ENCODE results near the gene SORBS2.
"Not testable (repeated sequence)": the region's sequence is repeated elsewhere in the genome, so short reads cannot be mapped to it uniquely, and the experiment has no call there.

SORBS2 gene, protein sequence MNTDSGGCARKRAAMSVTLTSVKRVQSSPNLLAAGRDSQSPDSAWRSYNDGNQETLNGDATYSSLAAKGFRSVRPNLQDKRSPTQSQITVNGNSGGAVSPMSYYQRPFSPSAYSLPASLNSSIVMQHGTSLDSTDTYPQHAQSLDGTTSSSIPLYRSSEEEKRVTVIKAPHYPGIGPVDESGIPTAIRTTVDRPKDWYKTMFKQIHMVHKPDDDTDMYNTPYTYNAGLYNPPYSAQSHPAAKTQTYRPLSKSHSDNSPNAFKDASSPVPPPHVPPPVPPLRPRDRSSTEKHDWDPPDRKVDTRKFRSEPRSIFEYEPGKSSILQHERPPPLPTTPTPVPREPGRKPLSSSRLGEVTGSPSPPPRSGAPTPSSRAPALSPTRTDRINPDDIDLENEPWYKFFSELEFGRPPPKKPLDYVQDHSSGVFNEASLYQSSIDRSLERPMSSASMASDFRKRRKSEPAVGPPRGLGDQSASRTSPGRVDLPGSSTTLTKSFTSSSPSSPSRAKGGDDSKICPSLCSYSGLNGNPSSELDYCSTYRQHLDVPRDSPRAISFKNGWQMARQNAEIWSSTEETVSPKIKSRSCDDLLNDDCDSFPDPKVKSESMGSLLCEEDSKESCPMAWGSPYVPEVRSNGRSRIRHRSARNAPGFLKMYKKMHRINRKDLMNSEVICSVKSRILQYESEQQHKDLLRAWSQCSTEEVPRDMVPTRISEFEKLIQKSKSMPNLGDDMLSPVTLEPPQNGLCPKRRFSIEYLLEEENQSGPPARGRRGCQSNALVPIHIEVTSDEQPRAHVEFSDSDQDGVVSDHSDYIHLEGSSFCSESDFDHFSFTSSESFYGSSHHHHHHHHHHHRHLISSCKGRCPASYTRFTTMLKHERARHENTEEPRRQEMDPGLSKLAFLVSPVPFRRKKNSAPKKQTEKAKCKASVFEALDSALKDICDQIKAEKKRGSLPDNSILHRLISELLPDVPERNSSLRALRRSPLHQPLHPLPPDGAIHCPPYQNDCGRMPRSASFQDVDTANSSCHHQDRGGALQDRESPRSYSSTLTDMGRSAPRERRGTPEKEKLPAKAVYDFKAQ (N-terminal part only)

GRCh38 chr4:185811509-185812364, at the start of gene SORBS2:
TSS of gene SORBS2 (minus strand) at chr4:185812194. CDS start at chr4:185690571, 121,623 bp downstream.
- peak within 1 kb of the TSS; percentile 50 to 76 for H3K4me3 ChIP-seq (ENCODE audit: low read depth in 1 of 2, low read length in 2 of 2)
- H3K27ac ChIP-seq (ENCODE audit: low read depth, low read length), result peak within 1 kb of the TSS; percentile 76
- H3K9ac ChIP-seq (ENCODE audit: low read length), result peak within 1 kb of the TSS; percentile 67
- H3K27me3 ChIP-seq (ENCODE audit: control insufficient read depth in 1 of 2, insufficient read depth in 2 of 2, low read length in 2 of 2), result no peaks in the 10 kb centered on the region
- H3K9me3 ChIP-seq (ENCODE audit: low read length), result no peaks in the 10 kb centered on the region
- H3K4me1 ChIP-seq (ENCODE audit: insufficient read depth, low read length), result no peaks in the 10 kb centered on the region
- H3K36me3 ChIP-seq (ENCODE audit: insufficient read depth, low read length), result no peaks in the 10 kb centered on the region

GRCh38 chr4:185859111-185859510, 47.1 kb upstream of the SORBS2 start:
- Histone ChIP-seq H3K9ac (ENCODE audit: low read length) (no peak overlapping the region), H3K36me3 (ENCODE audit: insufficient read depth, low read length) (no peaks in the 10 kb centered on the region), H3K9me3 (ENCODE audit: low read length) (no peaks in the 10 kb centered on the region), H3K27me3 (ENCODE audit: control insufficient read depth in 1 of 2, insufficient read depth in 2 of 2, low read length in 2 of 2) (no peaks in the 10 kb centered on the region), H3K27ac (ENCODE audit: low read depth, low read length) (no peak overlapping the region), H3K4me3 (ENCODE audit: low read depth in 1 of 2, low read length in 2 of 2) (no peak overlapping the region), H3K4me1 (ENCODE audit: insufficient read depth, low read length) (no peaks in the 10 kb centered on the region)

DNA sequence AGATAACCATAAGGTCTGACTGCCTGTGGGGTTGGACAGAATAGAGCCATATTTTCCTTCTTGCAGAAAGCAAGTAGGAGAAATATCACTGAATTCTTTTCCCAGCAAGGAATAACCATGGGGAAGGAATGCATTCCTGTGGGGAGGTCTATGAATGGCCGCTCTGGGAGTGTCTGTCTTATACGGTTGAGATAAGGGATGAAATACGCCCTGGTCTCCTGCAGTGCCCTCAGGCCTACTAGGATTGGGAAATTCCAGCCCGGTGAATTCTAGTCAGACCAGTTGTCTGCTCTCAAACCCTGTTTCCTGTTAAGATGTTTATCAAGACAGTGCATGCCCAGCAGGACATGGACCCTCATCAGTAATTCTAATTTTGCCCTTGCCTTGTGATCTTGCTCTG, 45.6 kb upstream of the SORBS2 start:
- not testable (repeated sequence) for H3K4me3 ChIP-seq (ENCODE audit: low read depth in 1 of 2, low read length in 2 of 2); H3K27me3 ChIP-seq (ENCODE audit: control insufficient read depth in 1 of 2, insufficient read depth in 2 of 2, low read length in 2 of 2); H3K9me3 ChIP-seq (ENCODE audit: low read length); H3K36me3 ChIP-seq (ENCODE audit: insufficient read depth, low read length); H3K4me1 ChIP-seq (ENCODE audit: insufficient read depth, low read length); H3K27ac ChIP-seq (ENCODE audit: low read depth, low read length); H3K9ac ChIP-seq (ENCODE audit: low read length)

DNA sequence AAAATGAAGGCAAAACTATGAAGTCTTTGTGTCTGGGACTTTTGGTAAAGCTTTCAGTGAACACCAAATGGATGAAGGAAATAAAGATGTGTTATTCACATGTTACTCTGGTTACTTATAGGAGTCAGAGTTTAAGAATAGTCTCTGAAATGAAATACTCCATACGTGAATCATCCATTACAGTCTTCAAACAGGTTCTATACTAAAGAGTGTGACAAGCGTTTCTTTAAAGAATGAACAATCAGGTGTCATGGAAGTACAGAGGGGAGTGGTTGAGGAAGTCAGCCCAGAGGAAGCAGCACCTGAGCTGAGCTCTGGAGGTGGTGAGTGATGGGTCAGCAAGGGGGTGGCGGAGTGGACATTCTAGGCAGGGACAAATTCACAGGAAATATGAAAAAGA, 41.8 kb upstream of the SORBS2 start:
- no peak overlapping the region for H3K9ac ChIP-seq (ENCODE audit: low read length)
- H3K27ac ChIP-seq (ENCODE audit: low read depth, low read length), result no peak overlapping the region
- H3K4me3 ChIP-seq (ENCODE audit: low read depth in 1 of 2, low read length in 2 of 2), result no peak overlapping the region
- H3K9me3 ChIP-seq (ENCODE audit: low read length), result no peaks in the 10 kb centered on the region
- no peaks in the 10 kb centered on the region for H3K36me3 ChIP-seq (ENCODE audit: insufficient read depth, low read length)
- no peaks in the 10 kb centered on the region for H3K4me1 ChIP-seq (ENCODE audit: insufficient read depth, low read length)
- H3K27me3 ChIP-seq (ENCODE audit: control insufficient read depth in 1 of 2, insufficient read depth in 2 of 2, low read length in 2 of 2), result no peaks in the 10 kb centered on the region

- Histone ChIP-seq H3K9ac (ENCODE audit: low read length) (no peak overlapping the region), H3K27ac (ENCODE audit: low read depth, low read length) (no peak overlapping the region), H3K4me3 (ENCODE audit: low read depth in 1 of 2, low read length in 2 of 2) (no peak overlapping the region), H3K9me3 (ENCODE audit: low read length) (no peaks in the 10 kb centered on the region), H3K4me1 (ENCODE audit: insufficient read depth, low read length) (no peaks in the 10 kb centered on the region), H3K36me3 (ENCODE audit: insufficient read depth, low read length) (no peaks in the 10 kb centered on the region), H3K27me3 (ENCODE audit: control insufficient read depth in 1 of 2, insufficient read depth in 2 of 2, low read length in 2 of 2) (no peaks in the 10 kb centered on the region)
Measured at GRCh38 chr4:185852961-185853360, 41.0 kb upstream of the SORBS2 start.

DNA sequence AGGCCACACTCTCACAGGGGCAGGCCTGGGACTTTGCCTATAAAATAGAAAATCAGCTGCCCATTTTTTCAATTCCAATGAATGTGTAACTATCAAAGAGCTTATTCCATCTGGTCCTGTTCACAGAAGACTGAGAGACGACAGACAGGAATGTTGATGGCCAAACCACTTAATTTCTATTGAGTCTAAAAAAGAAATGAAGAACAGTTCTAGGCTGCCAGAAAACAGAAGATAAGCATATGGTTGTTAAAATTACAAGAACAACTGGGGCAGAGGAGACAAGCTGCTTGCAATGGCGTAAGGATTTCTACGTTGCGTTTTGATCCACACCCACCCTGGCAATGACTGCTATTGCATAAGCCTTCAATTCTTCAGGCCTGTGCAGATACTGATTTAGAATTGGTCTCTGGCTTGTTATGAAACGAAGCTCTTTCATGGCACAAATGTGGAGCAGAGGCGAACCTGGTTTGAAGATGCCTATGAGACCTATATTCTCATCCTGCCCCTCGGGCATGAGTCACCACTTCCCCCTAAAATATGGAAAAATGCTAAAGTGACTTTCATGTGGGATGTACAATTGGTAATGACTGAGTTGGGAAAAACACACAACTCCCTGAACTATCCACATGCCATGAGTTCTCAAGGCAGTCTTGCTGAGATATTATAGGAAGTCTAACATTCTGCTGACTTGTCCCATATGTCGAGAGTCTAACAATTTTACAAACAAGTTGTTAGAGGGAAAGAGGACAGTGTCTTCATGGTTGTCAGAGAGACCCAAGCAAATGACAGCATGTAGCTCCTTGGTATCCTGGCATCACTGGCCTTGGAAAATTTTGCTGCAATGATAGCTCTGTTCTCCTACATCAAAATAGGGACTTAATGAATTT, 37.9 kb upstream of the SORBS2 start:
- H3K9ac ChIP-seq (ENCODE audit: low read length), result no peak overlapping the region
- H3K27ac ChIP-seq (ENCODE audit: low read depth, low read length), result no peak overlapping the region
- no peak overlapping the region for H3K4me3 ChIP-seq (ENCODE audit: low read depth in 1 of 2, low read length in 2 of 2)

GRCh38 chr4:185847352-185848097, 35.5 kb upstream of the SORBS2 start:
- Histone ChIP-seq H3K4me1 (ENCODE audit: insufficient read depth, low read length) (peaks cover 7% of the 10 kb centered on the region), H3K27me3 (ENCODE audit: control insufficient read depth in 1 of 2, insufficient read depth in 2 of 2, low read length in 2 of 2) (no peaks in the 10 kb centered on the region), H3K36me3 (ENCODE audit: insufficient read depth, low read length) (no peaks in the 10 kb centered on the region), H3K9me3 (ENCODE audit: low read length) (no peaks in the 10 kb centered on the region), H3K4me3 (ENCODE audit: low read depth in 1 of 2, low read length in 2 of 2) (no peak overlapping the region), H3K9ac (ENCODE audit: low read length) (no peak overlapping the region), H3K27ac (ENCODE audit: low read depth, low read length) (no peak overlapping the region)

More for the DNA sequence above, 37.9 kb upstream of the SORBS2 start:
- Histone ChIP-seq H3K4me1 (ENCODE audit: insufficient read depth, low read length) (peaks cover 7% of the 10 kb centered on the region), H3K9me3 (ENCODE audit: low read length) (no peaks in the 10 kb centered on the region), H3K36me3 (ENCODE audit: insufficient read depth, low read length) (no peaks in the 10 kb centered on the region), H3K27me3 (ENCODE audit: control insufficient read depth in 1 of 2, insufficient read depth in 2 of 2, low read length in 2 of 2) (no peaks in the 10 kb centered on the region)

DNA sequence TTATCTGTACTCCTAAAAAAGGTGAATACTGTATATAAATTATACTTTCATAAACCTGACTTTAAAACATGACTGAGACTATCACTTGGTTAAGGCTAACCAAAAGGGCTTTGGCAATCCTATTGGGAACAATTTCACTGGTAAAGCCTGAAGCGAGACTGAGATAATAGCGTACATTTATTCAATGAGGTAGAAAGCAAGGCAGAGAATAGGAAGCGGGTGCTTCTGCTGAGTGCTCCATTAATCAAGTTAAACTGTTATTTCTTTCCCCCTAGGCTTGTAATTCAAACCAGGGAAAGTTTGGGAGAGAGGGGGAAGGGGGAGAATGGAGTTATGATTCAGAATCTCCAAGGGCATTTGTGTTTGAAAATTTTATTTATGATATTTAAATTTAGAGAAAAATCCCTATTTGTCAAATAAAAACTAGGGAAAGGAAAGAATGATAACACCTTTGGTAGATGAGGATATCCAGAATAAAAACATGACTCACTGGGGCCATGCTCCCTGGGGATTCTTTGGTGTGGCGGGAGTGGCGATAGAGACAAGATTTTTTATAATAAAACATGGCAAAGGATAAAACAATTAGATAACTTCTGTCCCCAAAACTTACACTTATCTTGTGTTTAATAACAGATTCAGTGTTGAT, 34.6 kb upstream of the SORBS2 start:
- H3K4me3 ChIP-seq (ENCODE audit: low read depth in 1 of 2, low read length in 2 of 2), result no peak overlapping the region
- H3K4me1 ChIP-seq (ENCODE audit: insufficient read depth, low read length), result peaks cover 7% of the 10 kb centered on the region
- H3K36me3 ChIP-seq (ENCODE audit: insufficient read depth, low read length), result no peaks in the 10 kb centered on the region
- no peak overlapping the region for H3K9ac ChIP-seq (ENCODE audit: low read length)
- H3K27me3 ChIP-seq (ENCODE audit: control insufficient read depth in 1 of 2, insufficient read depth in 2 of 2, low read length in 2 of 2), result no peaks in the 10 kb centered on the region
- no peaks in the 10 kb centered on the region for H3K9me3 ChIP-seq (ENCODE audit: low read length)
- H3K27ac ChIP-seq (ENCODE audit: low read depth, low read length), result no peak overlapping the region

DNA sequence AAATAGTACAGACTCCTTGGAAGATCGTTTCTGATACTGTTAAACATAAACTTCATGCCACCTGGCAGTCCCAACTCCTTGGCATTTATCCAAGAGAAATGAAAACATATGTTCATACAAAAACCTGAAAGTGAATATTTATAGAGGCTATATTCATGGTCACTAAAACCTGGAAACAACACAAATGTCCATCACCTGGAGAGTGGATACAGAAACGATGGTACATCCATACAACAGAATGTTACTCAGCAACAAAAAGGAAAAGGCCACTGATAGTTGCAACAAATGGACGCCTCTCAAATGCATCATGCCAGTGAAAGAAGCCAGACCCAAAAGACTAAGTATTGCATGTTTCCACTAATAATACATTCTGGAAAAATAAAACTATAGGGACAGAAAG, 34.0 kb upstream of the SORBS2 start:
- no peak overlapping the region for H3K9ac ChIP-seq (ENCODE audit: low read length)
- H3K4me1 ChIP-seq (ENCODE audit: insufficient read depth, low read length), result peaks cover 12% of the 10 kb centered on the region
- H3K4me3 ChIP-seq (ENCODE audit: low read depth in 1 of 2, low read length in 2 of 2), result no peak overlapping the region
- no peak overlapping the region for H3K27ac ChIP-seq (ENCODE audit: low read depth, low read length)
- H3K27me3 ChIP-seq (ENCODE audit: control insufficient read depth in 1 of 2, insufficient read depth in 2 of 2, low read length in 2 of 2), result no peaks in the 10 kb centered on the region
- no peaks in the 10 kb centered on the region for H3K9me3 ChIP-seq (ENCODE audit: low read length)
- no peaks in the 10 kb centered on the region for H3K36me3 ChIP-seq (ENCODE audit: insufficient read depth, low read length)

Data from muscle layer of colon (tissue), 2 donors.